GM18526 (cell line): Measurements from ENCODE around the gene ADGRL1.
"Not testable (repeated sequence)": the region's sequence is repeated elsewhere in the genome, so short reads cannot be mapped to it uniquely, and the experiment has no call there.

Experiments
- POLR2A ChIP-seq: IDR thresholded peaks from 3 replicates; pipeline ENCODE4 v1.6.1; 2011; ENCODE audit not compliant: insufficient read length; ENCODE audit errors: extremely low read depth

The ADGRL1 gene

GRCh38 chr19:14205452-14206287 is at the start of gene ADGRL1:
ADGRL1 (minus strand) TSS chr19:14206169; CDS start chr19:14183602, 22,567 bp downstream.
- TF ChIP-seq POLR2A, result not testable (repeated sequence)

- TF ChIP-seq POLR2A, result no peak
These were observed 44.9 kb upstream of the ADGRL1 start for GRCh38 chr19:14250870-14251269.

- TF ChIP-seq POLR2A, result no peak
These were observed 42.6 kb upstream of the ADGRL1 start for GRCh38 chr19:14248578-14249011.

- TF ChIP-seq POLR2A, result no peak
These were observed 31.3 kb upstream of the ADGRL1 start for GRCh38 chr19:14237014-14237941.

- no peak for TF ChIP-seq POLR2A
These were observed 16.9 kb upstream of the ADGRL1 start for GRCh38 chr19:14222886-14223285.

GRCh38 chr19:14218620-14219330 is 12.8 kb upstream of the ADGRL1 start:
- no peak for TF ChIP-seq POLR2A

- TF ChIP-seq POLR2A, result no peak
These were observed 8.6 kb upstream of the ADGRL1 start for GRCh38 chr19:14214580-14214979.

- no peak for TF ChIP-seq POLR2A
These were observed 2.8 kb downstream of the ADGRL1 start for GRCh38 chr19:14203177-14203576.

- TF ChIP-seq POLR2A, result no peak
These were observed 7.3 kb downstream of the ADGRL1 start for GRCh38 chr19:14198384-14199376.

- TF ChIP-seq POLR2A, result no peak
These were observed 8.1 kb downstream of the ADGRL1 start for GRCh38 chr19:14197882-14198281.

- no peak for TF ChIP-seq POLR2A
These were observed 16.6 kb downstream of the ADGRL1 start for GRCh38 chr19:14189415-14189814.

- no peak for TF ChIP-seq POLR2A
These were observed 18.4 kb downstream of the ADGRL1 start for GRCh38 chr19:14187561-14187960.

GRCh38 chr19:14185158-14185557 is 20.8 kb downstream of the ADGRL1 start:
- TF ChIP-seq POLR2A, result no peak

- TF ChIP-seq POLR2A, result no peak
These were observed 22.1 kb downstream of the ADGRL1 start for GRCh38 chr19:14183741-14184350.
